ENCODE measurements around the gene WDR37.

The WDR37 gene

GRCh38 chr10:1166101-1166827, 110.1 kb downstream of the WDR37 start:
- no peak for DNase-seq (ENCODE audit: low read depth, low spot score)
- no peak overlapping the region for H3K4me3 ChIP-seq (ENCODE audit: low read depth, low read length)
- ChIA-PET POLR2A (no interaction called here), CTCF (no interaction called here)
- TF ChIP-seq CTCF (IDR thresholded peaks at IDR 0.05; ENCODE audit: insufficient read depth, low read length, missing control alignments), result no peak

GRCh38 chr10:1166828-1167275, 110.7 kb downstream of the WDR37 start:
- ChIA-PET CTCF (no interaction called here), POLR2A (no interaction called here)
- no peak overlapping the region for H3K4me3 ChIP-seq (ENCODE audit: low read depth, low read length)
- DNase-seq (ENCODE audit: low read depth, low spot score), result no peak
- TF ChIP-seq CTCF (IDR thresholded peaks at IDR 0.05; ENCODE audit: insufficient read depth, low read length, missing control alignments), result no peak

- no peak for TF ChIP-seq CTCF (IDR thresholded peaks at IDR 0.05; ENCODE audit: insufficient read depth, low read length, missing control alignments)
- POLR2A ChIA-PET, result no interaction called here
- no peak for DNase-seq (ENCODE audit: low read depth, low spot score)
- no peak overlapping the region for H3K4me3 ChIP-seq (ENCODE audit: low read depth, low read length)
- CTCF ChIA-PET, result no interaction called here
These were observed 112.6 kb downstream of the WDR37 start for GRCh38 chr10:1168763-1169162.

GRCh38 chr10:1169186-1169885, 113.2 kb downstream of the WDR37 start:
- H3K4me3 ChIP-seq (ENCODE audit: low read depth, low read length), result no peak overlapping the region
- no peak for TF ChIP-seq CTCF (IDR thresholded peaks at IDR 0.05; ENCODE audit: insufficient read depth, low read length, missing control alignments)
- ChIA-PET POLR2A (no interaction called here), CTCF (no interaction called here)
- DNase-seq (ENCODE audit: low read depth, low spot score), result no peak

GRCh38 chr10:1169981-1170866, 114.0 kb downstream of the WDR37 start:
- ChIA-PET POLR2A (no interaction called here), CTCF (no interaction called here)
- H3K4me3 ChIP-seq (ENCODE audit: low read depth, low read length), result no peak overlapping the region
- TF ChIP-seq CTCF (IDR thresholded peaks at IDR 0.05; ENCODE audit: insufficient read depth, low read length, missing control alignments), result no peak
- no peak for DNase-seq (ENCODE audit: low read depth, low spot score)

GRCh38 chr10:1170867-1171180, 114.6 kb downstream of the WDR37 start:
- CTCF ChIA-PET, result no interaction called here
- no peak for DNase-seq (ENCODE audit: low read depth, low spot score)
- POLR2A ChIA-PET, result no interaction called here
- H3K4me3 ChIP-seq (ENCODE audit: low read depth, low read length), result no peak overlapping the region
- TF ChIP-seq CTCF (IDR thresholded peaks at IDR 0.05; ENCODE audit: insufficient read depth, low read length, missing control alignments), result no peak

All from AG04449 (cell line).